GM12878 (cell line): ENCODE results near the gene NR3C1. TPM values are rescaled to one million over a fixed set of nuclear protein-coding genes. Genes with fewer than 3 reads are reported as not detected.
A peak's percentile ranks its signal among the peaks of the same experiment; 100 is the strongest.

Experiments
- ATAC-seq: fragments of 200-7000 bp; cut with Tn5 transposase; 3 replicates; pipeline ENCODE4 v1.9.1; 2020; ENCODE audit warnings: mild to moderate bottlenecking, moderate library complexity
- BruUV-seq: library from RNA; stranded (reverse); fragments of 400-500 nt; replicated peaks from 2 replicates; lab custom pipeline; 2021; lab: Mats Ljungman, UMichigan
- CTCF ChIA-PET: fragments of 300-600 bp; sonication (Branson Sonifier 250); formaldehyde crosslinking; extraction: SDS; loops from one replicate; lab custom pipeline; 2021; ENCODE audit warnings: inconsistent platforms; lab: Yijun Ruan, JAX
- POLR2A ChIA-PET: fragments of 350-600 bp; formaldehyde crosslinking; extraction: SDS; loops from one replicate; lab custom pipeline; 2021; ENCODE audit warnings: inconsistent platforms; lab: Charles Lee
- RAD21 ChIA-PET: fragments of 300-600 bp; sonication (Branson Sonifier 250); formaldehyde crosslinking; loops from one replicate; lab custom pipeline; 2023; ENCODE audit warnings: antibody characterized with exemption; ENCODE audit not compliant: unreplicated experiment; lab: Charles Lee
- SMC1A ChIA-PET: fragments of 300-600 bp; sonication (Branson Sonifier 250); formaldehyde crosslinking; loops from one replicate; lab custom pipeline; 2023; ENCODE audit not compliant: unreplicated experiment, uncharacterized antibody; lab: Charles Lee
- DNase-seq: peaks from one replicate; pipeline ENCODE4 v3.0.0-alpha.2; 2011; ENCODE audit warnings: low read depth, low spot score
- FAIRE-seq: peaks from 3 replicates; lab custom pipeline; 2011; peaks lifted over from hg19 to GRCh38; lab: Jason Lieb, UNC
- H2AFZ ChIP-seq: 2 replicates; pipeline ENCODE4 v1.6.0; 2011; ENCODE audit warnings: low read depth, low read length, control low read depth; ENCODE audit not compliant: control insufficient read depth
- H3K27ac ChIP-seq: 2 replicates; pipeline ENCODE4 v1.5.1; 2011; ENCODE audit warnings: control low read depth; ENCODE audit not compliant: control insufficient read depth, insufficient read depth
- H3K27me3 ChIP-seq, 2 experiments: replicated peaks in 1 of 2; 2 replicates each; pipeline versions ENCODE4 v1.6.0 to v1.6.1; 2011; ENCODE audit warnings: low read length in 1 of 2; ENCODE audit not compliant: control insufficient read depth in 2 of 2, insufficient read depth in 2 of 2
- H3K36me3 ChIP-seq, 2 experiments: 2 replicates each; pipeline ENCODE4 v1.5.1; 2011; ENCODE audit warnings: low read length in 1 of 2; ENCODE audit not compliant: control insufficient read depth in 2 of 2, insufficient read depth in 2 of 2
- H3K4me1 ChIP-seq: 2 replicates; pipeline ENCODE4 v1.6.1; 2011; ENCODE audit warnings: mild to moderate bottlenecking, low read length, moderate library complexity, mixed read lengths; ENCODE audit not compliant: control insufficient read depth, insufficient read depth
- H3K4me2 ChIP-seq: 2 replicates; pipeline ENCODE4 v1.6.0; 2011; ENCODE audit warnings: control low read depth; ENCODE audit not compliant: control insufficient read depth, insufficient read depth
- H3K4me3 ChIP-seq: fragments of 200-600 bp; sonication (generic); 2 replicates; pipeline ENCODE4 v1.5.1; 2016
- H3K79me2 ChIP-seq: 2 replicates; pipeline ENCODE4 v1.6.0; 2011; ENCODE audit warnings: low read length; ENCODE audit not compliant: control insufficient read depth, insufficient read depth
- H3K9ac ChIP-seq: 2 replicates; pipeline ENCODE4 v1.8.0; 2011; ENCODE audit warnings: low read length, control low read depth, mixed read lengths; ENCODE audit not compliant: control insufficient read depth, insufficient read depth
- H3K9me3 ChIP-seq: replicated peaks from 3 replicates; pipeline ENCODE4 v1.5.1; 2011; ENCODE audit warnings: mild to moderate bottlenecking, low read length; ENCODE audit not compliant: control insufficient read depth, insufficient read depth
- H4K20me1 ChIP-seq: 2 replicates; pipeline ENCODE4 v1.6.0; 2011; ENCODE audit not compliant: control insufficient read depth, insufficient read depth
- CBX5 ChIP-seq: sonication (generic); IDR thresholded peaks from 2 replicates; pipeline ENCODE4 v1.6.1; 2016; ENCODE audit warnings: low read depth, moderate library complexity, mild to moderate bottlenecking, inconsistent platforms
- POLR2AphosphoS5 ChIP-seq: IDR thresholded peaks from 2 replicates; pipeline ENCODE4 v1.6.1; 2011; ENCODE audit warnings: mild to moderate bottlenecking, low read length, inconsistent platforms
- WGBS: methylation state at CpG from one replicate; pipeline ENCODE4 v1.1.6; 2016; ENCODE audit warnings: low lambda C conversion rate; ENCODE audit not compliant: insufficient replicate concordance, insufficient coverage; ENCODE audit errors: missing lambda C conversion rate; 5-methylcytosine and 5-hydroxymethylcytosine counted together
- in situ Hi-C: fragments of 300-500 bp; cut with MboI; formaldehyde crosslinking; loops from 9 replicates; pipeline ENCODE4 v1.14.3; 2018; ENCODE audit warnings: mixed read lengths
- intact Hi-C: fragments of 100-400 bp; cut with micrococcal nuclease; formaldehyde crosslinking; loops from one replicate; pipeline ENCODE4 v1.14.2; 2022; ENCODE audit not compliant: unreplicated experiment
- polyA plus RNA-seq, 11 experiments: library from polyadenylated mRNA; depleted of rRNA in 4 of 11; unstranded in 6 of 11; stranded (reverse) in 5 of 11; fragments of >200 nt; fragmentation: Nextera tagmentation in 4 of 11; fragmentation: Illumina TruSeq in 1 of 11; extraction: Ambion mirVana in 4 of 11; extraction: Trizol in 1 of 11; gene quantifications; 1 replicate in 1 of 11; 2 replicates in 10 of 11; pipeline versions ENCODE4 v1.2.1 to v1.2.3, GENCODE V29; 2011 to 2016; ENCODE audit warnings: inconsistent platforms in 2 of 11, missing spikeins in 2 of 11, low read depth in 1 of 11
- total RNA-seq, 4 experiments: library from RNA; depleted of rRNA in 3 of 4; stranded (reverse); fragments of >200 nt in 3 of 4; fragmentation: Illumina TruSeq in 1 of 4; extraction: Trizol in 1 of 4; gene quantifications; 2 replicates each; pipeline versions ENCODE4 v1.2.1 to v1.2.3, GENCODE V29; 2013 to 2021
- TF ChIP-seq, protein P1 (sequence below): IDR thresholded peaks from 2 replicates; pipeline ENCODE4 v1.6.1; 2011; ENCODE audit warnings: borderline replicate concordance, low read depth, mild to moderate bottlenecking, moderate library complexity, low read length; ENCODE audit not compliant: insufficient read depth, poor library complexity, severe bottlenecking

The NR3C1 gene
- total and polyA plus RNA-seq, 10 of the 15 experiments (the other 5 are each of a cell fraction or from before 2014, with no cell fraction given): 49.7 to 141 (median 109) TPM

DNA sequence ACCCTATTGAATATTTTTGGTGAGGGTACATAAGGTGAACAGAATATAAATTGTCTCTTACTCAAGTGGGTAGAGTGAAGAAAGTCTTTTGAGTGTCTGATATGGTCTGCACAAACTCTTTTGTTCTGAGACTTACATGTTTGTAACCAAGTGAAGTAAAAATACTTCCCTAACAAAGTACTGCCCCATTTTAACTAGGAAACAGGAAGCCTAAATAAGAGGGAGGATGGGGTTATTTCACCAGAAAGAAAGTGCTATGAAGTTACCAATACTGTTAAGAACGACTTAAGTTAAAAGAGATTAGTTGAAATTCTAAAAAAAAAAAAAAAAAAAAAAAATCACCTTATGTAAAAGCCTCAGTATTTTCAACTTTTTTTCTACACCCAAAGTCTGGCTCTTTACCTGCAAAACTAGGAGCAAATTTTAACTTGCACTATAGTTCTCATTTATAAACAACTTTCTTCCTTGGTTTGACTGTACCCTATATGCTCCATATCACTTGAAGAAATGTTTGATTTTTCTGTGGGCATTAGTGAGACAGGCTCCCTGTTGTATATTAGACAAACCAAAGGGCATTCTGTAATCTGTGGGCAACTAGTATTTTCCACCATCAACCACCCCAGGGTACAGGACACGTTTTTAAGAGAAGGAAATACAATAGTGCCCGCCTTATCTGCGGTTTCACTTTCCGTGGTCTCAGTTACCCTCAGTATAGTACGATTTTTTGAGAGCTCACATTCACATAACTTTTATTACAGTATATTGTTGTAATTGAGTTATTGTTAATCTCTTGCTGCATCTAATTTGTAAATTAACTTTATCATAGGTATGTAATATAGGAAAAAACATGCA is 127.7 kb downstream of the NR3C1 start:
- Histone ChIP-seq H3K36me3 (peaks cover 3 to 14% of the 10 kb centered on the region in 2 experiments), H3K27me3 (no peaks in the 10 kb centered on the region), H2AFZ (no peak overlapping the region), H3K9me3 (no peaks in the 10 kb centered on the region), H4K20me1 (no peaks in the 10 kb centered on the region), H3K27ac (no peak overlapping the region), H3K4me3 (no peak overlapping the region), H3K79me2 (peaks cover 1% of the 10 kb centered on the region), H3K9ac (no peak overlapping the region), H3K4me2 (no peak overlapping the region), H3K4me1 (no peaks in the 10 kb centered on the region)
- ChIA-PET RAD21 (no interaction called here), CTCF (interaction anchor here (0.9 kb wide), 1 partner anchor 78 kb away, joined by 3 read pairs; no protein-coding TSS in a partner anchor), POLR2A (no interaction called here), SMC1A (interaction anchor here (0.9 to 8.9 kb wide), 2 partner anchors 16 to 117 kb away, joined by 3 to 83 read pairs; no protein-coding TSS in a partner anchor)
- FAIRE-seq (no peak), ATAC-seq (no peak), DNase-seq (no peak)
- BruUV-seq: no TSS peak
- in situ Hi-C loops (no loop called here), intact Hi-C loops (no loop called here)
- TF ChIP-seq, protein P1, sequence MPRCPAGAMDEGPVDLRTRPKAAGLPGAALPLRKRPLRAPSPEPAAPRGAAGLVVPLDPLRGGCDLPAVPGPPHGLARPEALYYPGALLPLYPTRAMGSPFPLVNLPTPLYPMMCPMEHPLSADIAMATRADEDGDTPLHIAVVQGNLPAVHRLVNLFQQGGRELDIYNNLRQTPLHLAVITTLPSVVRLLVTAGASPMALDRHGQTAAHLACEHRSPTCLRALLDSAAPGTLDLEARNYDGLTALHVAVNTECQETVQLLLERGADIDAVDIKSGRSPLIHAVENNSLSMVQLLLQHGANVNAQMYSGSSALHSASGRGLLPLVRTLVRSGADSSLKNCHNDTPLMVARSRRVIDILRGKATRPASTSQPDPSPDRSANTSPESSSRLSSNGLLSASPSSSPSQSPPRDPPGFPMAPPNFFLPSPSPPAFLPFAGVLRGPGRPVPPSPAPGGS: peak; percentile 53
- TF ChIP-seq POLR2AphosphoS5 (peak; percentile 39; the same call in 1 of the 2 replicates), CBX5 (no peak)
- 57% methylated on average over 6 of the region's 6 CpGs for whole genome bisulfite sequencing
